ENCODE results near the gene PHACTR2.
"Not testable (repeated sequence)": the region's sequence is repeated elsewhere in the genome, so short reads cannot be mapped to it uniquely, and the experiment has no call there.

Gene PHACTR2

GRCh38 chr6:143873600-143873999, 195.8 kb downstream of the PHACTR2 start:
- not testable (repeated sequence) for DNase-seq

- not testable (repeated sequence) for DNase-seq
These were observed 196.7 kb downstream of the PHACTR2 start for GRCh38 chr6:143874503-143874902.

- DNase-seq: no peak
These were observed 200.0 kb downstream of the PHACTR2 start for GRCh38 chr6:143877584-143878271.

GRCh38 chr6:143878272-143878760, 200.6 kb downstream of the PHACTR2 start:
- no peak for DNase-seq

- DNase-seq: no peak
These were observed 202.6 kb downstream of the PHACTR2 start for GRCh38 chr6:143880412-143880811.
